ENCODE measurements around the gene SPNS3.

GRCh38 chr17:4407851-4408250 is 25.9 kb upstream of the SPNS3 start:
- TF ChIP-seq CTCF (IDR thresholded peaks at IDR 0.05) (no peak), POLR2A (IDR thresholded peaks at IDR 0.05) (no peak), EP300 (IDR thresholded peaks at IDR 0.05) (no peak)
